GM19238 (cell line): Measurements from ENCODE around the gene MYH16.
"Not testable (repeated sequence)": the region's sequence is repeated elsewhere in the genome, so short reads cannot be mapped to it uniquely, and the experiment has no call there.

ENCODE experiments used
- DNase-seq: peaks from one replicate; pipeline ENCODE4 v3.0.0; 2011; ENCODE audit warnings: low spot score; ENCODE audit not compliant: insufficient read length

MYH16 gene

GRCh38 chr7:99257675-99258074, 15.0 kb upstream of the MYH16 start:
- DNase-seq: no peak

GRCh38 chr7:99258501-99258900, 14.1 kb upstream of the MYH16 start:
- DNase-seq: no peak

DNA sequence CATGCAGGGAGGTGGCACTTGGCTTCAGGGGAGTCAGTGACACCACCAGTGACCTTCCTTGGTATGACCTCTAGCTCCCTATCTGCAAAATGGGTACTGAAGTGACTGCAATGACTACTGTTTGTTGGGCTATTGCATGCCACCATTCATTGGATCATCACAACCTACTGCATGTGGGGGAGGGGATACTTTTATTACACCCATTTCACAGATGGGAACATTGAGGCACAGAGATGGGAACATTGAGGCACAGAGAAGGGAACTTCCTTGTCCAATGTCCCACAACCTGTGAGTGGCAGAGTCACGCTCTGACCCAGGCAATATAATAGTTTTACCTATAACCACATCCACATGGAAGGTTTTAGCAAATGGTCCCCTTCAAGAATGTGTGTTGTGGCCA, 12.2 kb upstream of the MYH16 start:
- no peak for DNase-seq

DNA sequence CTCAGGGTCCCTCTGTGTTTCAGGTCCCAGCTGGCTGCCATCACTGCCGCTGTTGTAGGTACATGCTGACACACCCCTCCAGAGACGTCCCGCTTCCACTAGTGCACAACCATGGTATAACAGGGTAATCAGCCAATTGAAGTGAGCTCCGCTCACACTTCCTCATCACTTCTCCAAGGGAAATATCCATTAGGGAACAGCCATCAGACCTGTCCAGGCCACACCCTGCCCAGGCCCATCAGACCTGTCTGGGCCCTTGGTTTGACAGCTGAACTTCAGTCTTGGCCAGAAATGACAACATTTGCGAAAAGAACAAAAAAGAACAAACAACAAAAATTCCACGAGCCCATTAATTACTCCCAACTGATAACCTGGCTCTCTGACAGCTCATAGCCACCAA, 11.0 kb upstream of the MYH16 start:
- no peak for DNase-seq

- no peak for DNase-seq
These were observed 6.7 kb upstream of the MYH16 start for GRCh38 chr7:99265848-99266480.

DNA sequence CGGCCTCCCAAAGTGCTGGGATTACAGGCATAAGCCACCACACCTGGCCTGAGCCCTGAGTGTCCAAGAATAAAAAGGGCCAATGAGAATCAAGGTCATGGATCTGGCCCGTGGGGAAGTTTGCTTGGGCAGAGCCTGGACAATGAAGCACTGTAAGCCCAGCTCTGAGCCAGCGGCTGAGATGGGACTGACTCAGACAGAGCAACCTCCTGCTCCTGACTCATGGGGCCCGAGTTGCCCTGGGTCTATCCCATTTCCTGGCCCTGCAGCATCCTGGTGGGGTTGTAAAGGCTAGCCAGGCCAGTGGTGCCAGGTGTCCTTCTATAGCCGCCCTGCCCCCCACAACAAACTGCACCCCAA, 5.2 kb upstream of the MYH16 start:
- no peak for DNase-seq

DNA sequence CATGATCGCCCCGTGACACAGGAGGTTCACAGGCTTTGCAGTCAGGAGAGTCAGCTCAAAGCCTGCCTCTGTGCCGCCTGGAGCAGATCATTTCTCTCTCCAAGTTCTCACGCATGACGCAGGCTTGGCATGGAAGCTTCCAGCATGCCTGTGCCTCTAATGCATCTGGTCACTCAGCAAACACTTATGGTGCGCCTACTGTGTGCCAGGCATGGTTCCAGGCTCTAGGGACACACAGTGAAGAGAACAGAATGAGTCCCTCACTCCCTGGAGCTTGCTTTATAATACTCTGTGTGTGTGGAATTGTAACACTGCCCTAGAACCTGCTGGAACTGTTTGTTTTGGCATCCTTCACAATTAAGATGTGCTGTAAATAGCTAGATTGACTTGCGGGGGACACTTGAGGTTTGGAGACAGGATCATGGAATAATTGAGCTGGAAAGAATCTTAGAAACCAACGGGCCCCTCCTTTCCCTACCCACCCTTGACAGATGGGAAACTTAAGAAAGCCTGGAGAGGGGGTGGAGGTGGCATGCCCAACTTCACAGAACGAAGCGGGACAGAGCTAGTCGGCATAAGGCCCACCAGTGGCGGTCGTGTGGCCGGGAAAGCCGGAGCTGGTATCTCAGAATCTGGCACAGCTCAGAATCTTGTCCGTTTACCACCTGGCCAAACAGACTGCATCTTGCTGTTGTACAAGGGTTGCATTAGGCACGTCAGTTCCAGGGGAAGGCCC, 4.6 kb upstream of the MYH16 start:
- DNase-seq: no peak

DNA sequence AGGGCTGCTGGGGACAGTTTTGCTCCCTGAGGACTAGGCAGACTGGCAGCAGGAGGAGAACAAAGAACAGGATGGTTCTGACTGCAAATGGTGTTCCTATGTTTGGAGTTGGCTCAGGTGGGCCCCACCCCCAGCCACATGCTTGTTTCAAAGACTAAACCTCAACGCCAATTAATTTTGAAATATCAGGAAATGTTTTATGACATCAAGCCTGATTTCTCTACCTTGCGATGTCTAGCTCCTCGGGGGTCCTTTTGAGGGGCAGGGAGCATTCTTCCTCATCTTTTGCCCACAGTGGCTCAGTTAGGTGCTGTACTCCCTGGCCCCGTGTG, 4.1 kb upstream of the MYH16 start:
- DNase-seq: no peak

DNA sequence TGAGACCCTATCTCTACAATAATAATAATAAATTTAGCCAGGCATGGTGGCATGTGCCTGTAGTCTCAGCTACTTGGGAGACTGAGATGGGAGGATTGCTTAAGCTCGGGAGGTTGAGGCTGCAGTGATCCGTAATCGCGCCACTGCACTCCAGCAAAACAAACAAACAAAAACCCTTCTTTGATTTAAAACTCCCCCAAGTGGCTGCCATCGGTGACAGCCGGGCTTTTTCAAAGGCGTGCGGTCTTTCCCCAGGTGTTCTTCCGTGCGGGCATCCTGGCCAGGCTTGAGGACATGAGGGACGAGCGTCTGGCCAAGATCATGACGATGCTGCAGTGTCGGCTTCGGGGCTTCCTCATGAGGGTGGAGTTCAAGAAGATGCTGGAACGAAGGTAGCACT, 1.9 kb upstream of the MYH16 start:
- DNase-seq: no peak

- DNase-seq: not testable (repeated sequence)
These were observed 922 bp downstream of the MYH16 start for GRCh38 chr7:99273561-99273960.

DNA sequence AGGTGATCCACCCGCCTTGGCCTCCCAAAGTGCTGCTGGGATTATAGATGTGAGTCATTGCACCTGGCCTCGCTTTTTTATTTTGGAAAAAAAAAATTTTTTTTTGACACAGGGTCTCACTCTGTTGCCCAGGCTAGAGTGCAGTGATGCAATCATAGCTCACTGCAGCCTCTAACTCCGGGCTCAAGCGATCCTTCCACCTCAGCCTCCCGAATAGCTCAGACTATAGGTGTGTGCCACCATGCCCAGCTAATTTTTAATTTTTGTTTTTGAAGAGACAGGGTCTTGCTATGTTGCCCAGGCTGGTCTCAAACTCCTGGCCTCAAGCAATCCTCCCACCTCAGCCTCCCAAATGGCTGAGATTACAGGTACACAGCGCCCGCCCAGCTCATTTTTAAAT, 2.3 kb downstream of the MYH16 start:
- not testable (repeated sequence) for DNase-seq

DNA sequence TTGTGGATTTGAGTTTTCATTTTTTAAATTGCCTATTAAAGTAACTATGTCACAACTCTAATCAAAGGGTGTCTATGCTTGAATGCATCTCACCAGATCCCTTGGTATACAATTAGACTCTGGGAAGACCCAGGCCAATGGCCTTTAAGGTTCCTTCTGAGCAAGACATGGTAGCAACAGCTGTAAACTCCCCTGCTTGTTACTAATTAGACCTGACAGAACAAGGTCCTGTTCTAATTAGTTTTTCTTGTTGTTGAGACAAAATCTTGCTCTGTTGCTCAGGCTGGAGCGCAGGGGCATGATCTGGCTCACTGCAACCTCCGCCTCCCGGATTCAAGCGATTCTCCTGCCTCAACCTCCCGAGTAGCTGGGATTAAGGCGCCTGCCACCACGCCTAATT, 2.9 kb downstream of the MYH16 start:
- no peak for DNase-seq

- DNase-seq: no peak
These were observed 5.5 kb downstream of the MYH16 start for GRCh38 chr7:99278180-99278579.

- DNase-seq: not testable (repeated sequence)
These were observed 11.5 kb downstream of the MYH16 start for GRCh38 chr7:99284165-99284564.

DNA sequence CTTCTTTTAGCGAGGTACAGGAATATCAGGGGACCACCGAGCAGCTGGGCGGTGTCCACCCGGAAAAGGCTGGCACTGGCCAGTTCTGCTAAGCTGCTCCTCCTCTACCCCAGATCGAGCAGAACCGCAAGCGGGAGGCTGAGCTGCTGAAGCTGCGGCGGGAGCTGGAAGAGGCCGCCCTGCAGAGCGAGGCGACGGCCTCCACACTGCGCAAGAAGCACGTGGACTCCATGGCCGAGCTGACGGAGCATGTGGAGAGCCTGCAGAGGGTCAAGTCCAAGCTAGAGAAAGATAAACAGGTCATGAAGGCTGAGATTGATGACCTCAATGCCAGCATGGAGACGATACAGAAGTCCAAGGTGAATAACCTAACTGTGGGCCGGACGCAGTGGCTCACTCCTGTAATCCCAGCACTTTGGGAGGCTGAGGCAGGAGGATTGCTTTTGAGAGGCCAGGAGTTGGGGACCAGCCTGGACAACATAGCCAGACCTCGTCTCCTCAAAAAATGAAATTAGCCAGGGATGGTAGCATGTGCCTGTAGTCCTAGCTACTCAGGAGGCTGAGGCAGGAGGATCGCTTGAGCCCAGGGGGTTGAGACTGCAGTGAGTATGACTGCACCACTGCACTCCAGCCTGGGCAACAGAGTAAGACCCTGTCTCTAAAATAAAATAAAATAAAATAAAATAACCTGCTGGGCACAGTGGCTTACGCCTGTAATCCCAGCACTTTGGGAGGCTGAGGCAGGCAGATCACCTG, 15.3 kb downstream of the MYH16 start:
- DNase-seq: no peak

DNA sequence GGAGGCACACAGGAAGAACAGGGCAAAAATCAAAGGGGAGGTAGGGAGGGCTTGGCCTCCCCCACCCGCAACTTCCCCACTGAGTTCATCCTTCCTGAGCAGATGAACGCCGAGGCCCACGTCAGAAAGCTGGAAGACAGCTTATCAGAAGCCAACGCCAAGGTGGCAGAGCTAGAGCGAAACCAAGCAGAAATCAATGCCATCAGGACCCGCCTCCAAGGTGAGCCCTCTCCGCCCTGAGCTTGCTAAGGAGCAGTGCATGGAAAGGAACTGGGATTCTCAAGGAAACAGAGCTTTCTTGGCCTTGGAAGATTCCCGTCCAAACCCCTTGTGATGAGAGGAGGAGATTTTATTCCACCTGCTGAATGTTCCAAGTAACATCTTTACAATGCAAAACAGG, 16.5 kb downstream of the MYH16 start:
- DNase-seq: no peak

DNA sequence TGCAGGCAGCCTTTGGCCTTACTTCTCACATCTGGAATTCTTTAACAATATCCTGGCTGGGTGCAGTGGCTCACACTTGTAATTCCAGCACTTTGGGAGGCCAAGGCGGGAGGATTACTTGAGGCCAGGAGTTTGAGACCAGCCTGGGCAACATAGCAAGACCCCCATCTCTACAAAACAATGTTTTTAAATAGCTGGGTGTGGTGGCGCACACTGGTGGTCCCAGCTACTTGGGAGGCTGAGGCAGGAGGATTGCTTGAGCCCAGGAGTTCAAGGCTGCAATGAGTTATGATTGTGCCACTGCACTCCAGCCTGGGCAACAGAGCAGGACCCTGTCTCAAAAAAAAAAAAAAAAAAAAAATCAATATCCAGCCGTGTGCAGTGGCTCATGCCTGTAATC, 17.5 kb downstream of the MYH16 start:
- not testable (repeated sequence) for DNase-seq

DNA sequence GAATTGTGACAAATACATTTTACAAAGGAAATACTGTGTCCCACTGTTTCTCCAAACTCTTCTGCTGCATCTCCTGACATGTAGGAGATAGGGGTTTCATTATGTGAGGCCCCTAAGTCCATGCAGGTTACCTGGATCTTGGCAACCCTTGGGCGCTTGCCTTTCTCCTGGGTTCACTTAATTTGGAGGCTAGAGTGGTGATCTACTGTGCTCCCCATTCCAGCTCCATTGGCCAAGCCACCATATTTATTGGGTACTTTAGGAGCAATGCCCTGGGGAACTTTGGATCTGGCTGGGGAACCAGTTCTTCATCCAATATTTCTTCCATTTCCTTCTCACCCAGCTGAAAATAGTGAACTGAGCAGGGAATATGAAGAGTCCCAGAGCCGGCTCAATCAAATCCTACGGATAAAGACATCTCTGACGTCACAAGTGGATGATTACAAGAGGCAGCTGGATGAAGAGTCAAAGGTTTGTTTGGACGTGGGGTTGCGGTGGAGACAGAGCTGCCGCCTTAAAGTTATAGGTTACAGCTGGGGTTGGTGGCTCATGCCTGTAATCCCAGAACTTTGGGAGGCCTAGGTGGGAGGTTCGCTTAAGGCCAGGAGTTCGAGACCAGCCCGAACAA, 18.5 kb downstream of the MYH16 start:
- no peak for DNase-seq

- DNase-seq: no peak
These were observed 19.5 kb downstream of the MYH16 start for GRCh38 chr7:99292127-99292526.

DNA sequence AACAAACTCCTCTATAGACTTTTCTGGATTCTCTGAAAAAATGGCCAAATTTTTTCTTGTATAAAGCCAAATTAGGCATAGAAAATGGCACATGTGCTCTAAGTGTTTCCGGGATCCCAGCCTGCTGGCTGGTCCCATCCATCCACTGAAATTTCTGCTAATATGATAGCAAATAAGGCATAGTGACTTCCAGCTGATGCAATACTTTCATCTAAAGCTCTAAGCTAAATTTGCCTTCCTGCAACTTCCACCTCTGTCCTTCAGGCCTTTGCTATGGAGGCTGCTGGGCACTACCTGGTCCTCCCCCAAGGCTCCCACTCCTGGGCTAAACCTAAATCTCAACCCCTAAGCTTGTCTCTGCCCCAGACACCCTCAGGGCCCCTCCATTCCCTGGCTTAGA, 20.5 kb downstream of the MYH16 start:
- DNase-seq: no peak

DNA sequence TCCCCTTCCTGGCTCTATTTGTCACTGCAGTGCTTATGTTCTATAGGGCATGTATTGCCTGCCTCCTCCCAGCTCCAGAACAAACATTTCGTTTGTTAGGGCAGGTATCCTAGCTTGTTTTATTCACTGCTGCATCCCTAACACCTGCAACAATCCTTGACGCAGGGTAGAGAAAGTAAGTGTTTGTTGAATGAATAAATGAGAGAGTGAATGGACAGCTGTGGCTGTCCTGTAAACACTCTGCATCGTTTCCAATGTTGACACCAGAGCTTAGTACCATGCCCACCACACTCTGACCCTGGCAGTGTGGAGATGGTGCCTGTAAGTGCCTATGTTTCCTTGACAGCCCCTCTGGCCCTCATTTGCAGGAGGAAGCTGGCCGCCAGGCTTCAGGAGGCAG, 21.0 kb downstream of the MYH16 start:
- no peak for DNase-seq

DNA sequence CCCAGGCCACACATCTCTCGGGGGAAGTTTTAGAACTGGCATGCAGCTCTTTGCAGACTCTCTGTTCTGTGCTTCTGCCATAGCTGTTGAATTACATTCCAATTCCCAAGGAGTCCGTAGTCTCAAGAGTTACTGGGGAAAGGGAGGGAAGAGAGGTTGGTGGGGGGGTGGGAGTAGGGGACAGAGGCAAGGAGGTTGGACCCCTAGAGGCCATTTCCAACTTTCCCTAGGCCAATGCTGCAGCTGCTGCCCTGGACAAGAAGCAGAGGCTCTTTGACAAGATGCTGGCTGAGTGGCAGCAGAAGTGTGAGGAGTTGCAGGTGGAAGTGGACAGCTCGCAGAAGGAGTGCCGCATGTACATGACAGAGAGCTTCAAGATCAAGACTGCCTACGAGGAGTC, 23.8 kb downstream of the MYH16 start:
- no peak for DNase-seq
